Stimulated activated CD8-positive, alpha-beta memory T cell treated with anti-CD3 and anti-CD28 coated beads, Interleukin-4, amount 100 ng/mL, for 48 hours (primary cell): Measurements from ENCODE around the gene METTL21A.

ENCODE experiments used
- DNase-seq: peaks from one replicate; pipeline ENCODE4 v3.0.0-alpha.2; 2020

METTL21A gene

DNA sequence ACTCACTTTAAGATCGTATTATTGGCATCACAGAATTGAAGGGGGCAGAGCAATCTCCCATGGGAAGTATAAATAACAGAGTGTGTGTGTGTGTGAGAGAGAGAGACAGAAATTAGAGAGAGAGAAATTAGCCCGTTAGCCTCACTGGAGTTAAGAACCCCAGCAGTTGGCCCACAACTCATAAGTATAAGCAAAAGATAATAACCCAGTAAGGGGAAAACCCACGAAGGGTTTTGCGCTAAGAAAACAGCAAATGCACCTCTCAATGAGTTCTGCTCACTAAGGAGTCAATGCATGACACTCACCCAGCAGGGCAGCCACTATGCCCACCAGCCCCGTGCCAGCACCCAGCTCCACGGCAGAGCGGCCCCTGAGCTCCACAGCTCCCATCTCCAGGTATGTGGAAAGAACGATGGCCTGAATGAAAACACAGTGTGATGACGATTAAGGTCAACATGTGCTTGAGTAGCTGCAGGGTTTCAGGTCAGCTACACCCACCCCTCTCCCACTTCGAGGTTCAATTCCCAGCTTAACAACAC is 3.6 kb downstream of the METTL21A start:
- no peak for DNase-seq

DNA sequence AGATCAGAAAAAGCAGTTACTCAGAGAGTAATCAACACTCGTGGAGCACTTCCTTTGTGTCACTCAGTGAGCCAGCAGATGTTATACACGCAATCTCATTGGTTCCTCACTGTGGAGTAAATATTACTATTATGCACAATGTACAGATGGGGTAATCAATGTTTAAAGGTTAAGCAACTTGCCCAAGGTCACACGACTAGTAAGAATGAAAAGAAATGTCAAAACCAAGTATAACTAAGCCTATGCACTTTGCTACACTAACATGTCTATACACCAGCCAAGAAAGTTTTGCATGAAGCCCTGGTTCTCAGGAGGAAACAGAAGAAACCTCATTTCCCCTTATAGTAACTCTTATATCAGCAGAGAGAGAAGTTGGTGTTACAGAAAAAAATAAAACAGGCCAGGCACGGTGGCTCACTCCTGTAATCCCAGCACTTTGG is 5.4 kb downstream of the METTL21A start:
- no peak for DNase-seq

DNA sequence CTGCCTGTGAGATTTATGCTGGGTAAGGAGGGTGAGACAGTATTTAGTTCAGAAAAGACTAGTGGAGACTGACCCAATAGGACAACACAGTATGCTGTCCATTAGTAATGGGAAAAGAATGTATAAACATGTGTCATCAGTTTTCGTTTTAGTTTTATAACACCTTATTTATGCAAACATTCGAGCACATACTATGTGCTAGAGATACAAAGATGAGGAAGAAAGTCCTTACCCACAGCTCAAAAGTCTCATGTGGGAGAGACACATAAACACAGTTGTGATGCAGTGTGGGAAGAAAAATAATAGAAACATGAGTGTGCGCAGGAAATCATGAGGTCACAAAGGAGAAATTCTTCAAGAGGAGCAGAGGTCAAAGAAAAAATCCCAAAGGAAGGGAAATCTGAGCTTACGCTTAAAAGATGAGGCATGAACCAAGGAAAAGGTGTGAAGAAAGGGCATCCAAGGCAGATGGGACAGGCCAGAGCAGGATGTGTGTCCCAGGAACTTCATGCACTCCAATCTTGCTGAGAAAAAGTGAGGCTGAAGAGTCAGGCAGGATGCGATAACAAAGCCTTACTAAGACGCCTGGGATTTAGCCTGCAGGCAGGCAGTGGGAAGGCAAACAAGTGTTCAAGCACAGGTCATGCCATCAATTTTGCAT is 8.1 kb downstream of the METTL21A start:
- DNase-seq: no peak

- no peak for DNase-seq
Observed at GRCh38 chr2:207616185-207616584, 9.0 kb downstream of the METTL21A start.

- no peak for DNase-seq
Observed at GRCh38 chr2:207614824-207615223, 10.4 kb downstream of the METTL21A start.

DNA sequence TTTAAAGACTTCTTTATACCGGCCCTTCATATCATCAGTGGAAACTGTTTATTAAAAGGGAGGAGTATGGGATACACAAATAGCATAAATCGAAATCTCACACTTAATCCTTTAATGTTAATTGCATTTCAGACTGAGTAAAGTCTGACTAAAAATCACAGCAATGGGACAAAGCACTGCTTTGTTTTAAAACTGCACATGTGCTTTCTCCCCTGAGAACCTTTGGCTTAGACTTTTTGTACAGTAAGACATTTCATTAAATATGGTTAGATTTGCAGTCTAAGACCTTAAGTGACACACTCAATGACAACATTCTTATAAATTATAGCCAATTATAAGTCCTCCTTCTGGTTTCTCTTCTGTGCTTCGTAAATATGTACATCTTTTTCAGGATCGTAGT is 12.5 kb downstream of the METTL21A start:
- no peak for DNase-seq

DNA sequence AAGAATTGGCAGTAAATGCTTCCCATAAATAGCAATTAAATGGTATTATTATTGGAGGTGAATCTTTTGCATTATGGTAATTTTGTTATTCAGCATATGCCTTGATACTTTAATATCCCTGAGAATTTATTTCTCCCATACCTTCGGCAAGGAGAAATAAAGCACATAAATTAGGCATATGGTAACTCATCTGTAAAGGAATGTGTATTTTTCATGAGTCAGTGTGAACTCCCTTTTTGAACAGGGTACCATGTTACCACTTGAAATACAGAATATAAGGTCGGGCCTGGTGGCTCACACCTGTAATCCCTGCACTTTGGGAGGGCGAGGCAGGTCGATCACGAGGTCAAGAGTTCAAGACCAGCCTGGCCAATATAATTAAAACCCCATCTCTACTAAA is 18.4 kb downstream of the METTL21A start:
- DNase-seq: no peak

DNA sequence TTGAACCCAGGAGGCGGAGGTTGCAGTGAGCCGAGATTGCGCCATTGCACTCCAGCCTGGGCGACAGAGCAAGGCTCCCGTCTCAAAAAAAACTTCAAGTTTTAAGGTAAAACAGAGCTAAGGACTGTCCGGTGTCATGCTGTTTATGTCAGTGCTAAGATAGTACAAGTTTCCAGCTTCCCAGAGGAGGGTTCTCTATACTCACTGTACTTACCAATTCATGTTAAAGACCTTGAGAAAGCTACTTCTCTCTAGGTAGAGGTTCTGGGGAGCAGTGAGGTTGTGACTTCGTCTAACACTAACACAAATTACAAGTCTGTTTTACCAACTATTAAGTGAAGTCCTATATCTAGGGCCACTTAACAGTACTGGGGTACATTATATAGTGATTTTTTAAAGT is 18.8 kb downstream of the METTL21A start:
- no peak for DNase-seq

DNA sequence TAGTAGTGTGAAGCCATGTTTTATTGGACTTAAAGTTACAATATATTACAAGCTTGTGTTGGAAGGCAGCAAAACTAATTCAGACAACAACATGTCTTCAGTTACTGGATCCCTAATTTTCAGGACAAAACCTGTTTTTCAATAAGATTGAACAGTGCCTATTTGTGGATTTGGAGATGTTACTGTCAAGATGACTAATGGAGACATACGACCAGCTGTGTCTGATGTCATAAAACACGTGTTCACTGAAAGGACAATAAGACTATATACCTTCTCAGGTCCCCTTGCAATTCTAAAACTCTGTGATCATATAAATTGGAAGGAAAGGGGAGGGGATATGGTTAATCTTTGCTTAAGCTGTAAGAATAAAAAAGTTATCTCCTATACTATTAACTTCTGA is 21.7 kb downstream of the METTL21A start:
- DNase-seq: no peak

DNA sequence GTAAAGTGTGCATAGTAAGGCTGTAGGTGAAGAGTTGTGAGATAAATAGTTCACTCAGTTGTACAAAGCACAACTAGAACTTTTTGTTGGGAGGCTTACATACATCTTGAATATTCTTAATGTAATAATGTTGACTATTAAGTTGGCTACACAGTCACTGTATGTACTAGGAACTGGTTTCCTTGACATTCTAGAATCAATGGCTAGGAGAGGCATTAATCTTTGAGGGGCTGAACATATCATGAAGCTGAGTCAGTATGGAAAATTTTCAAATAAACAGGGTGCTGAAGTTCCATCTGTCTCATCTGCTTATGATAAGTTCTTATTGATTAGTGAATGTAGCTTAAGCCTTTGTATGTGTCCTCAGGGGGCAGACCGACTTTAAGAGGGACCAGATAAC is 23.4 kb downstream of the METTL21A start:
- no peak for DNase-seq

- DNase-seq: no peak
Observed at GRCh38 chr2:207600231-207600630, 25.0 kb downstream of the METTL21A start.

- no peak for DNase-seq
Observed at GRCh38 chr2:207599636-207600035, 25.6 kb downstream of the METTL21A start.

- no peak for DNase-seq
Observed at GRCh38 chr2:207594731-207595130, 30.5 kb downstream of the METTL21A start.

- no peak for DNase-seq
Observed at GRCh38 chr2:207594264-207594663, 30.9 kb downstream of the METTL21A start.

- DNase-seq: no peak
Observed at GRCh38 chr2:207593277-207593676, 31.9 kb downstream of the METTL21A start.

- no peak for DNase-seq
Observed at GRCh38 chr2:207589143-207589542, 36.1 kb downstream of the METTL21A start.

DNA sequence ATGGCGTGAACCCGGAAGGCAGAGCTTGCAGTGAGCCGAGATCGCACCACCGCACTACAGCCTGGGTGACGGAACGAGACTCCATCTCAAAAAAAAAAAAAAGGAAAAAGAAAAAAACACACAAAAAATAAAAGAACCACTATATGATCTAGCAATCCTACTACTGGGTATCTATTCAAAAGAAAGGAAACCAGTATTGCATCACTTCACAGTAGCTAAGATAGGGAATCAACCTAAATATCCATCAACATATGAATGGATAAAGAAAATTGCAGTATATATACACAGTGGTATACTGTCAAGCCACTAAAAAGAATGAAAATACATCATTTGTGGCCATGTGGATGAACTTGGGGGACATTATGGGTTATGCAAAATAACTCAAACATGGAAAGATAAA is 37.9 kb downstream of the METTL21A start:
- DNase-seq: no peak

- no peak for DNase-seq
Observed at GRCh38 chr2:207584952-207585351, 40.2 kb downstream of the METTL21A start.

DNA sequence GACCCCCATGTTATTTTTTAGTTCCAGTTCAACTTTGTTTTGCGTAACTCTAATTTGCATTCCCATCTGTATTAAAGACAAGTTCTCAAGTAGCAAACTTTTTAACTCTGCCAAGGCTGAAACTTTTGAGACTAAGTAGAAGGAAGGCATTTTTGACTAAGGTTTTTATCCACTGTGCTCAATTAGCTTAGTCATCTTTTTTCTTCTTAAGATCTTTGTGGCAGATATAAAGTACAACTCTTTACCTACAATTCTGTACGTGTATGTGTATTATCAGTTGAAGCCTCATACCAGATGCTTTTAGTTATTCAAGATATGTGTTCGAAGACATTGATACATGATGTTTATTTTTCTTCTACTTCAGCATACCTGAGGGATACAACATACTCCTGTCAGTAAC is 53.8 kb downstream of the METTL21A start:
- DNase-seq: no peak

DNA sequence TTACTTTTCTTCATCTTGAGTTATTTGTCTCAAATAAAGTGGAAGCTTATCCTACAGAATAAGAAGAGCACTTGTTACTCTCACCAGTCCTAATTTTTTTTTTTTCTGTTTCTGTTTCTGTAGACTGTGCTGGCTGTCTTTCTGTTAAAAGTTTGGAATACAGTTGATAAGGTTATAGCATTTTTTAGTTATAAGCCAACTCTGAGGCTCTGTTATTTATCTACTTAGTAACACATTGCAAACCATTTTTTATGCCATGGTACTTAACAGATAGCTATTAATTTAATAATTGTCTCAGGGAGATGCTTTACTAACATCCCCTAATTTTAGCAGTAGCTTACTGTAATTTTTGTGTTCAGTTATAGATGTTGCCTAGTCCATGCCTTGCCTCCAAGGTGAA is 57.5 kb downstream of the METTL21A start:
- DNase-seq: no peak

GRCh38 chr2:207565736-207566500 is 59.3 kb downstream of the METTL21A start:
- no peak for DNase-seq
